WTC11 (cell line): ENCODE measurements around the gene BMP8B.

ENCODE experiments used
- CTCF ChIP-seq: fragments of 200-600 bp; IDR thresholded peaks from 2 replicates; pipeline ENCODE4 v1.8.0; 2022; ENCODE audit warnings: antibody characterized with exemption
- NFYB ChIP-seq: sonication (generic); formaldehyde crosslinking; conservative IDR thresholded peaks from 2 replicates; pipeline ENCODE4 v1.8.0; 2022; ENCODE audit warnings: low read depth, missing genetic modification reagents
- OVOL2 ChIP-seq: fragments of 250-450 bp; sonication (Bioruptor Pico); IDR thresholded peaks from 2 replicates; pipeline ENCODE4 v1.9.0; 2021; ENCODE audit warnings: mild to moderate bottlenecking, borderline replicate concordance
- PREB ChIP-seq: sonication (generic); formaldehyde crosslinking; IDR thresholded peaks from 2 replicates; pipeline ENCODE4 v1.8.1; 2022; ENCODE audit warnings: mild to moderate bottlenecking, missing genetic modification reagents, moderate library complexity, borderline replicate concordance
- SP1 ChIP-seq: sonication (generic); formaldehyde crosslinking; conservative IDR thresholded peaks from 2 replicates; pipeline ENCODE4 v1.8.1; 2022; ENCODE audit warnings: missing genetic modification reagents
- TCF7 ChIP-seq: sonication (generic); formaldehyde crosslinking; IDR thresholded peaks from 2 replicates; pipeline ENCODE4 v1.8.0; 2022; ENCODE audit warnings: mild to moderate bottlenecking, low read depth, missing genetic modification reagents, moderate library complexity
- USF2 ChIP-seq: sonication (generic); formaldehyde crosslinking; IDR thresholded peaks from 2 replicates; pipeline ENCODE4 v1.8.1; 2023; ENCODE audit warnings: mild to moderate bottlenecking, missing genetic modification reagents, moderate library complexity
- ZNF317 ChIP-seq: sonication (generic); formaldehyde crosslinking; IDR thresholded peaks from 2 replicates; pipeline ENCODE4 v1.8.1; 2023; ENCODE audit warnings: low read depth, mild to moderate bottlenecking, moderate library complexity, missing genetic modification reagents, borderline replicate concordance

- TF ChIP-seq CTCF (no peak), TCF7 (no peak), OVOL2 (no peak), ZNF317 (CRISPR knock-in tag) (no peak), SP1 (no peak), NFYB (no peak), USF2 (no peak), PREB (CRISPR knock-in tag) (no peak)
Measured at GRCh38 chr1:39833621-39834385, 45.1 kb upstream of the BMP8B start.
